SK-N-SH treated with all-trans-retinoic acid at 6 μM for 48 hours (cell line): ENCODE results near the gene GLT6D1.

Experiments used
- ATAC-seq: fragments of 200-7000 bp; cut with Tn5 transposase; 3 replicates; pipeline ENCODE4 v1.9.1; 2020; ENCODE audit warnings: mild to moderate bottlenecking, moderate library complexity
- ARNTL ChIP-seq: fragments of 450-650 bp; formaldehyde crosslinking; IDR thresholded peaks from 2 replicates; pipeline ENCODE4 v1.5.0; 2020; ENCODE audit warnings: low read depth, mild to moderate bottlenecking, moderate library complexity, borderline replicate concordance
- CSDC2 ChIP-seq: fragments of 250-450 bp; sonication (Bioruptor Pico); IDR thresholded peaks from 2 replicates; pipeline ENCODE4 v1.5.0; 2020; ENCODE audit warnings: mild to moderate bottlenecking, moderate library complexity
- ESRRG ChIP-seq: fragments of 250-450 bp; sonication (Bioruptor Pico); IDR thresholded peaks from 2 replicates; pipeline ENCODE4 v1.6.1; 2021; ENCODE audit warnings: mild to moderate bottlenecking
- GLIS3 ChIP-seq: fragments of 250-450 bp; sonication (Bioruptor Pico); IDR thresholded peaks from 2 replicates; pipeline ENCODE4 v1.5.0; 2020; ENCODE audit warnings: mild to moderate bottlenecking, moderate library complexity
- ISL1 ChIP-seq: fragments of 250-450 bp; sonication (Bioruptor Pico); IDR thresholded peaks from 2 replicates; pipeline ENCODE4 v2.1.2; 2022; ENCODE audit warnings: mild to moderate bottlenecking, moderate library complexity
- OSR1 ChIP-seq: fragments of 250-450 bp; sonication (Bioruptor Pico); IDR thresholded peaks from 2 replicates; pipeline ENCODE4 v1.8.0; 2022; ENCODE audit warnings: moderate library complexity, mild to moderate bottlenecking, inconsistent platforms
- PPARA ChIP-seq: fragments of 250-450 bp; sonication (Bioruptor Pico); IDR thresholded peaks from 2 replicates; pipeline ENCODE4 v1.5.0; 2020; ENCODE audit warnings: mild to moderate bottlenecking, borderline replicate concordance
- RARB ChIP-seq: fragments of 250-450 bp; sonication (Bioruptor Pico); IDR thresholded peaks from 2 replicates; pipeline ENCODE4 v1.8.0; 2021; ENCODE audit warnings: mild to moderate bottlenecking, moderate library complexity
- SNAI2 ChIP-seq: fragments of 250-450 bp; sonication (Bioruptor Pico); IDR thresholded peaks from 2 replicates; pipeline ENCODE4 v1.5.0; 2020; ENCODE audit warnings: mild to moderate bottlenecking, moderate library complexity
- TCF4 ChIP-seq: fragments of 250-450 bp; sonication (Bioruptor Pico); IDR thresholded peaks from 2 replicates; pipeline ENCODE4 v1.8.0; 2021; ENCODE audit warnings: mild to moderate bottlenecking, moderate library complexity, borderline replicate concordance
- TOX ChIP-seq: fragments of 250-450 bp; sonication (Bioruptor Pico); IDR thresholded peaks from 2 replicates; pipeline ENCODE4 v1.8.0; 2021; ENCODE audit warnings: mild to moderate bottlenecking, moderate library complexity, borderline replicate concordance
- ZC3H10 ChIP-seq: fragments of 250-450 bp; sonication (Bioruptor Pico); IDR thresholded peaks from 2 replicates; pipeline ENCODE4 v1.5.1; 2021; ENCODE audit warnings: mild to moderate bottlenecking, moderate library complexity
- ZFP3 ChIP-seq: fragments of 250-450 bp; sonication (Bioruptor Pico); IDR thresholded peaks from 2 replicates; pipeline ENCODE4 v1.5.0; 2020; ENCODE audit warnings: mild to moderate bottlenecking, moderate library complexity
- ZFP30 ChIP-seq: fragments of 450-650 bp; formaldehyde crosslinking; IDR thresholded peaks from 2 replicates; pipeline ENCODE4 v1.5.0; 2022; ENCODE audit warnings: mild to moderate bottlenecking, moderate library complexity
- ZNF565 ChIP-seq: fragments of 450-650 bp; formaldehyde crosslinking; conservative IDR thresholded peaks from 2 replicates; pipeline ENCODE4 v1.5.0; 2020; ENCODE audit warnings: low read depth, mild to moderate bottlenecking, moderate library complexity
- ZNF70 ChIP-seq: fragments of 450-650 bp; formaldehyde crosslinking; IDR thresholded peaks from 2 replicates; pipeline ENCODE4 v1.5.0; 2020; ENCODE audit warnings: mild to moderate bottlenecking, moderate library complexity
- ZNF8 ChIP-seq: fragments of 450-650 bp; formaldehyde crosslinking; IDR thresholded peaks from 2 replicates; pipeline ENCODE4 v1.5.0; 2020; ENCODE audit warnings: mild to moderate bottlenecking, moderate library complexity
- TF ChIP-seq, protein P1 (sequence below): fragments of 250-450 bp; sonication (Bioruptor Pico); IDR thresholded peaks from 2 replicates; pipeline ENCODE4 v1.8.0; 2020; ENCODE audit warnings: mild to moderate bottlenecking, moderate library complexity, borderline replicate concordance
- TF ChIP-seq, protein P2 (sequence below): fragments of 250-450 bp; sonication (Bioruptor Pico); IDR thresholded peaks from 2 replicates; pipeline ENCODE4 v1.5.1; 2021; ENCODE audit warnings: mild to moderate bottlenecking, moderate library complexity
- TF ChIP-seq, protein P3 (sequence below): fragments of 250-450 bp; sonication (Bioruptor Pico); IDR thresholded peaks from 2 replicates; pipeline ENCODE4 v1.5.1; 2020; ENCODE audit warnings: low read depth, mild to moderate bottlenecking, moderate library complexity
- TF ChIP-seq, protein P4 (sequence below): fragments of 250-450 bp; sonication (Bioruptor Pico); IDR thresholded peaks from 2 replicates; pipeline ENCODE4 v1.8.0; 2021; ENCODE audit warnings: low read depth, mild to moderate bottlenecking, moderate library complexity, borderline replicate concordance

GLT6D1 gene

DNA sequence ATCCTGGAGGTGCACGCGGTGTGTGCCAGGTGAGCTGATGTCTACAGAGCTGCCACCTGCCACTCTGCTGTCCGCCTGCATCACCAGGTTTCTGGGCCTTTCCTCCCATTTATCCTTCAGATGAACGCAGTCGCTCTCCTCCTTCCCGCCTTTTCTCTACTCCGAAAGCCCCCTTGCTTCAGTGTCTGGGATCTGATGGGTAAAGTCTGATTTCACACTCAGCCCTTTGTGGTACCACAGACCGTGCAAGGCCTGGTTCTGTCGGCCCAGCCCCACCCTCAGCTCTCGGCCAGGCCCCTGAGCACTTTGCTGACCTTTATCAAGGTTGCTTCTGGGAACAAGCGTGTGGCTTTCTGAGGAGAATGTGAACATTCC is 32.5 kb downstream of the GLT6D1 start:
- TF ChIP-seq, protein P1, sequence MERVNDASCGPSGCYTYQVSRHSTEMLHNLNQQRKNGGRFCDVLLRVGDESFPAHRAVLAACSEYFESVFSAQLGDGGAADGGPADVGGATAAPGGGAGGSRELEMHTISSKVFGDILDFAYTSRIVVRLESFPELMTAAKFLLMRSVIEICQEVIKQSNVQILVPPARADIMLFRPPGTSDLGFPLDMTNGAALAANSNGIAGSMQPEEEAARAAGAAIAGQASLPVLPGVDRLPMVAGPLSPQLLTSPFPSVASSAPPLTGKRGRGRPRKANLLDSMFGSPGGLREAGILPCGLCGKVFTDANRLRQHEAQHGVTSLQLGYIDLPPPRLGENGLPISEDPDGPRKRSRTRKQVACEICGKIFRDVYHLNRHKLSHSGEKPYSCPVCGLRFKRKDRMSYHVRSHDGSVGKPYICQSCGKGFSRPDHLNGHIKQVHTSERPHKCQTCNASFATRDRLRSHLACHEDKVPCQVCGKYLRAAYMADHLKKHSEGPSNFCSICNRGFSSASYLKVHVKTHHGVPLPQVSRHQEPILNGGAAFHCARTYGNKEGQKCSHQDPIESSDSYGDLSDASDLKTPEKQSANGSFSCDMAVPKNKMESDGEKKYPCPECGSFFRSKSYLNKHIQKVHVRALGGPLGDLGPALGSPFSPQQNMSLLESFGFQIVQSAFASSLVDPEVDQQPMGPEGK (CRISPR knock-in tag): no peak
- TF ChIP-seq SNAI2 (CRISPR knock-in tag) (no peak), RARB (CRISPR knock-in tag) (no peak), ZC3H10 (CRISPR knock-in tag) (no peak), ZFP3 (CRISPR knock-in tag) (no peak), ZNF70 (CRISPR knock-in tag) (no peak), TOX (CRISPR knock-in tag) (no peak), PPARA (CRISPR knock-in tag) (no peak), ZFP30 (no peak), ISL1 (CRISPR knock-in tag) (no peak), CSDC2 (CRISPR knock-in tag) (no peak), ZNF565 (CRISPR knock-in tag) (no peak), ZNF8 (CRISPR knock-in tag) (no peak), GLIS3 (CRISPR knock-in tag) (no peak), OSR1 (CRISPR knock-in tag) (no peak)
- TF ChIP-seq, protein P2, sequence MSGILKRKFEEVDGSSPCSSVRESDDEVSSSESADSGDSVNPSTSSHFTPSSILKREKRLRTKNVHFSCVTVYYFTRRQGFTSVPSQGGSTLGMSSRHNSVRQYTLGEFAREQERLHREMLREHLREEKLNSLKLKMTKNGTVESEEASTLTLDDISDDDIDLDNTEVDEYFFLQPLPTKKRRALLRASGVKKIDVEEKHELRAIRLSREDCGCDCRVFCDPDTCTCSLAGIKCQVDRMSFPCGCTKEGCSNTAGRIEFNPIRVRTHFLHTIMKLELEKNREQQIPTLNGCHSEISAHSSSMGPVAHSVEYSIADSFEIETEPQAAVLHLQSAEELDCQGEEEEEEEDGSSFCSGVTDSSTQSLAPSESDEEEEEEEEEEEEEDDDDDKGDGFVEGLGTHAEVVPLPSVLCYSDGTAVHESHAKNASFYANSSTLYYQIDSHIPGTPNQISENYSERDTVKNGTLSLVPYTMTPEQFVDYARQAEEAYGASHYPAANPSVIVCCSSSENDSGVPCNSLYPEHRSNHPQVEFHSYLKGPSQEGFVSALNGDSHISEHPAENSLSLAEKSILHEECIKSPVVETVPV: no peak
- TF ChIP-seq, protein P3, sequence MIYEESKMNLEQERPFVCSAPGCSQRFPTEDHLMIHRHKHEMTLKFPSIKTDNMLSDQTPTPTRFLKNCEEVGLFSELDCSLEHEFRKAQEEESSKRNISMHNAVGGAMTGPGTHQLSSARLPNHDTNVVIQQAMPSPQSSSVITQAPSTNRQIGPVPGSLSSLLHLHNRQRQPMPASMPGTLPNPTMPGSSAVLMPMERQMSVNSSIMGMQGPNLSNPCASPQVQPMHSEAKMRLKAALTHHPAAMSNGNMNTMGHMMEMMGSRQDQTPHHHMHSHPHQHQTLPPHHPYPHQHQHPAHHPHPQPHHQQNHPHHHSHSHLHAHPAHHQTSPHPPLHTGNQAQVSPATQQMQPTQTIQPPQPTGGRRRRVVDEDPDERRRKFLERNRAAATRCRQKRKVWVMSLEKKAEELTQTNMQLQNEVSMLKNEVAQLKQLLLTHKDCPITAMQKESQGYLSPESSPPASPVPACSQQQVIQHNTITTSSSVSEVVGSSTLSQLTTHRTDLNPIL (CRISPR knock-in tag): no peak
- TF ChIP-seq, protein P4, sequence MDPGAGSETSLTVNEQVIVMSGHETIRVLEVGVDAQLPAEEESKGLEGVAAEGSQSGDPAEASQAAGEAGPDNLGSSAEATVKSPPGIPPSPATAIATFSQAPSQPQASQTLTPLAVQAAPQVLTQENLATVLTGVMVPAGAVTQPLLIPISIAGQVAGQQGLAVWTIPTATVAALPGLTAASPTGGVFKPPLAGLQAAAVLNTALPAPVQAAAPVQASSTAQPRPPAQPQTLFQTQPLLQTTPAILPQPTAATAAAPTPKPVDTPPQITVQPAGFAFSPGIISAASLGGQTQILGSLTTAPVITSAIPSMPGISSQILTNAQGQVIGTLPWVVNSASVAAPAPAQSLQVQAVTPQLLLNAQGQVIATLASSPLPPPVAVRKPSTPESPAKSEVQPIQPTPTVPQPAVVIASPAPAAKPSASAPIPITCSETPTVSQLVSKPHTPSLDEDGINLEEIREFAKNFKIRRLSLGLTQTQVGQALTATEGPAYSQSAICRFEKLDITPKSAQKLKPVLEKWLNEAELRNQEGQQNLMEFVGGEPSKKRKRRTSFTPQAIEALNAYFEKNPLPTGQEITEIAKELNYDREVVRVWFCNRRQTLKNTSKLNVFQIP (CRISPR knock-in tag): no peak
- no peak for ATAC-seq

DNA sequence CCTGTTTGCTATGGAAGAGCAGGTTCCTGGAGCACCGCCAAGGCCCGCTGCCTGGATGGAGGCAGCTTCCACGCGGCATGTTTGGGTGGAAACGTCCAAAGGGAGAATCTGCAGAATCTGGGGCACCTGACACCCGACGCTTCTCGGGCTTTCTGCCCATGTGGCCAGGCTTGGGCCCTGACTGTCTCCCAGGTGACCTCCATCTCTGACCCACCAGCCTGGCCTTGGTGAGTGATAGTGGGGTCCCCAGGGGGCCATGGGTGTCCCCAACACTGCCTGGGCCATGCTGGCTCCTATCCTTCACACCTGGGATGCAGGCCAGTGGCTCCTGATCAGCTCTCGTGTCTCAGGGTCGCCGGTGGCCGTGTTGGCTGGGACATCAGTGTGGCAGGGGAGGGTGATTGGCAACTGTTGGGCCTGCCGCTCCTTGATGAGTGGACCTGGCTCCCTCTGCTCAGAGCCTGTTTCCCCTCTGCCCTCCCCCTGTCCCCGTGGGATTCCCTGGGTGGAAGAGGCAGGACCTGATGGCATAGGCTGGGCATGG is 34.0 kb downstream of the GLT6D1 start:
- ATAC-seq: no peak
- TF ChIP-seq ZNF565 (CRISPR knock-in tag) (no peak), ESRRG (CRISPR knock-in tag) (no peak), ARNTL (CRISPR knock-in tag) (no peak), ISL1 (CRISPR knock-in tag) (no peak), TCF4 (CRISPR knock-in tag) (no peak)
- TF ChIP-seq, protein P4 (CRISPR knock-in tag): no peak
- TF ChIP-seq, protein P2: no peak
